Thyroid gland (tissue), 4 donors: ENCODE measurements around the gene DPYSL3. TPM values are rescaled to one million over a fixed set of nuclear protein-coding genes. Genes with fewer than 3 reads are reported as not detected.

ENCODE experiments used
- DNase-seq, 2 donors: peaks; one replicate each; pipeline ENCODE4 v3.0.0-alpha.2; 2019
- H3K27ac ChIP-seq, 3 donors: fragments of 200-600 bp; sonication (generic); 1 replicate in 2 of 3; 2 replicates in 1 of 3; pipeline ENCODE4 v1.5.1; 2016 to 2019; ENCODE audit warnings: mild to moderate bottlenecking in 1 of 3, moderate library complexity in 1 of 3
- H3K27me3 ChIP-seq: fragments of 200-600 bp; sonication (generic); one replicate; pipeline ENCODE4 v1.5.1; 2019
- H3K36me3 ChIP-seq, 2 donors: fragments of 200-600 bp; sonication (generic); one replicate each; pipeline ENCODE4 v1.5.1; 2016 to 2019
- H3K4me1 ChIP-seq, 2 donors: fragments of 200-600 bp; sonication (generic); one replicate each; pipeline ENCODE4 v1.5.1; 2017 to 2019
- H3K4me3 ChIP-seq, 3 donors: fragments of 200-600 bp; sonication (generic); replicated peaks in 1 of 3; 1 replicate in 2 of 3; 2 replicates in 1 of 3; pipeline ENCODE4 v1.5.1; 2016; ENCODE audit warnings: mild to moderate bottlenecking in 1 of 3
- H3K9me3 ChIP-seq: fragments of 200-600 bp; sonication (generic); one replicate; pipeline ENCODE4 v1.5.1; 2017
- POLR2A ChIP-seq, 2 donors: fragments of 450-650 bp; IDR thresholded peaks; one replicate each; pipeline ENCODE4 v1.6.1; 2017; ENCODE audit warnings: antibody characterized with exemption in 2 of 2, mild to moderate bottlenecking in 2 of 2, moderate library complexity in 1 of 2
- WGBS, 2 donors: methylation state at CpG; one replicate each; pipeline ENCODE4 v1.1.5; 2017; 5-methylcytosine and 5-hydroxymethylcytosine counted together
- intact Hi-C: fragments of 100-400 bp; cut with DNase I; formaldehyde crosslinking; loops from one replicate; pipeline ENCODE4 v1.15.1; 2023
- total RNA-seq, 4 donors: library from RNA; depleted of rRNA; stranded (reverse); fragments of >200 nt; gene quantifications; one replicate each; pipeline ENCODE4 v1.2.3, GENCODE V29; 2016
- TF ChIP-seq, protein P1 (sequence below), 6 experiments: fragments of 200-600 bp in 3 of 6; fragments of 450-650 bp in 3 of 6; sonication (generic) in 3 of 6; IDR thresholded peaks; one replicate each; pipeline ENCODE4 v1.5.1; 2016 to 2019; ENCODE audit warnings: antibody characterized with exemption in 6 of 6, mild to moderate bottlenecking in 2 of 6, inconsistent platforms in 1 of 6, moderate library complexity in 1 of 6

DPYSL3 gene
- total RNA-seq, 4 donors from 2014 or later: 23.7 to 43.1 (median 28.0) TPM

DNA sequence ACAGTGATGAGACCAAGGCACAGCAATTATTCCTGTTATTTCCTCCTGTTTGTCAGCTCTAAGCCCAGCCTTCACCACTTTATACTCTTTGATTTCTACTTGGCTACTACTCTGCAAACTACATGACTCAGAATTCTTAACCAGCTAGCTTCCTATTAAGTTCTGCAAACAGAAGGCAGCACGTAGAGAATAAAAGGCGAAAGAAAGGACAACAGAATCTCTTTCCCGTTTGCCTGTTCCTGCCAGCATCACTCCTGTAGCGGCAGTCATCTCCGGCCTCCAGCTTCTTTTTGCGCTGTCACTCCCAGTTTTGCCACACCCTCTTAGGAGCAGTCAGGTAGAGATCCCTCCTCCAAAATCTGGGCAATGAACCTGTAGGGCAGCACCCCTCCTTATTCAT, 29.9 kb downstream of the DPYSL3 start:
- H3K36me3 ChIP-seq: no peaks in the 10 kb centered on the region
- TF ChIP-seq, protein P1, sequence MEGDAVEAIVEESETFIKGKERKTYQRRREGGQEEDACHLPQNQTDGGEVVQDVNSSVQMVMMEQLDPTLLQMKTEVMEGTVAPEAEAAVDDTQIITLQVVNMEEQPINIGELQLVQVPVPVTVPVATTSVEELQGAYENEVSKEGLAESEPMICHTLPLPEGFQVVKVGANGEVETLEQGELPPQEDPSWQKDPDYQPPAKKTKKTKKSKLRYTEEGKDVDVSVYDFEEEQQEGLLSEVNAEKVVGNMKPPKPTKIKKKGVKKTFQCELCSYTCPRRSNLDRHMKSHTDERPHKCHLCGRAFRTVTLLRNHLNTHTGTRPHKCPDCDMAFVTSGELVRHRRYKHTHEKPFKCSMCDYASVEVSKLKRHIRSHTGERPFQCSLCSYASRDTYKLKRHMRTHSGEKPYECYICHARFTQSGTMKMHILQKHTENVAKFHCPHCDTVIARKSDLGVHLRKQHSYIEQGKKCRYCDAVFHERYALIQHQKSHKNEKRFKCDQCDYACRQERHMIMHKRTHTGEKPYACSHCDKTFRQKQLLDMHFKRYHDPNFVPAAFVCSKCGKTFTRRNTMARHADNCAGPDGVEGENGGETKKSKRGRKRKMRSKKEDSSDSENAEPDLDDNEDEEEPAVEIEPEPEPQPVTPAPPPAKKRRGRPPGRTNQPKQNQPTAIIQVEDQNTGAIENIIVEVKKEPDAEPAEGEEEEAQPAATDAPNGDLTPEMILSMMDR (IDR thresholded peaks at IDR 0.05): no peak
- H3K4me1 ChIP-seq: peaks cover 18 to 26% of the 10 kb centered on the region in 2 donors
- intact Hi-C loops: no loop called here
- DNase-seq: no peak
- no peak overlapping the region for H3K27ac ChIP-seq
- WGBS, 2 donors: 73 to 75% methylated on average over 6 of the region's 6 CpGs
- H3K27me3 ChIP-seq: no peaks in the 10 kb centered on the region
- no peak overlapping the region for H3K4me3 ChIP-seq
- H3K9me3 ChIP-seq: no peaks in the 10 kb centered on the region

GRCh38 chr5:147479444-147479843, 30.4 kb downstream of the DPYSL3 start:
- Histone ChIP-seq H3K4me1 (peaks cover 18 to 25% of the 10 kb centered on the region in 2 donors), H3K4me3 (no peak overlapping the region), H3K9me3 (no peaks in the 10 kb centered on the region), H3K27ac (no peak overlapping the region), H3K36me3 (no peaks in the 10 kb centered on the region), H3K27me3 (no peaks in the 10 kb centered on the region)
- intact Hi-C loops: no loop called here
- no peak for DNase-seq
- TF ChIP-seq, protein P1 (IDR thresholded peaks at IDR 0.05): no peak
- no peak for TF ChIP-seq POLR2A (IDR thresholded peaks at IDR 0.05)

DNA sequence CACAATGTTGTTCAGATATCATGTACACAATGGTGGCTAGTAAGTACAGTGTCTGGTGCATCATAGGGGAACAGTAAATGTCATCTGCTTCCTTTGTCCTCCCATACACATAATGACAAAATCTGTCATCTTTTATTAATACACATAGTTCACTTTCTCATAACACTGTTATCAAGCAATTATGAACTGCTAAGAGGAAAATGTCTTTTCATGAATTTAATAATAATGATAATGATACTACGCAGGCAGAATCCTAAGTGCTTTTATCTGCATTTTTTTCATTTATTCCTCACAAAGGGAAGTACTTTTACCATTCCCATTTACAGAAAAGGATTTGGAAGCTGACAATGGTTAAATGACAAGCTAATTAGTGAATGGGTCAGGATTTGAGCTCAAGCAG, 35.7 kb downstream of the DPYSL3 start:
- Histone ChIP-seq H3K4me3 (no peak overlapping the region), H3K27me3 (no peaks in the 10 kb centered on the region), H3K9me3 (no peaks in the 10 kb centered on the region), H3K4me1 (peaks cover 0 to 7% of the 10 kb centered on the region in 2 donors), H3K36me3 (no peaks in the 10 kb centered on the region), H3K27ac (no peak overlapping the region)
- TF ChIP-seq POLR2A (IDR thresholded peaks at IDR 0.05): no peak
- TF ChIP-seq, protein P1 (IDR thresholded peaks at IDR 0.05): no peak
- WGBS, 2 donors: 92 to 96% methylated on average over 1 of the region's 1 CpG
- no peak for DNase-seq
- intact Hi-C loops: no loop called here

DNA sequence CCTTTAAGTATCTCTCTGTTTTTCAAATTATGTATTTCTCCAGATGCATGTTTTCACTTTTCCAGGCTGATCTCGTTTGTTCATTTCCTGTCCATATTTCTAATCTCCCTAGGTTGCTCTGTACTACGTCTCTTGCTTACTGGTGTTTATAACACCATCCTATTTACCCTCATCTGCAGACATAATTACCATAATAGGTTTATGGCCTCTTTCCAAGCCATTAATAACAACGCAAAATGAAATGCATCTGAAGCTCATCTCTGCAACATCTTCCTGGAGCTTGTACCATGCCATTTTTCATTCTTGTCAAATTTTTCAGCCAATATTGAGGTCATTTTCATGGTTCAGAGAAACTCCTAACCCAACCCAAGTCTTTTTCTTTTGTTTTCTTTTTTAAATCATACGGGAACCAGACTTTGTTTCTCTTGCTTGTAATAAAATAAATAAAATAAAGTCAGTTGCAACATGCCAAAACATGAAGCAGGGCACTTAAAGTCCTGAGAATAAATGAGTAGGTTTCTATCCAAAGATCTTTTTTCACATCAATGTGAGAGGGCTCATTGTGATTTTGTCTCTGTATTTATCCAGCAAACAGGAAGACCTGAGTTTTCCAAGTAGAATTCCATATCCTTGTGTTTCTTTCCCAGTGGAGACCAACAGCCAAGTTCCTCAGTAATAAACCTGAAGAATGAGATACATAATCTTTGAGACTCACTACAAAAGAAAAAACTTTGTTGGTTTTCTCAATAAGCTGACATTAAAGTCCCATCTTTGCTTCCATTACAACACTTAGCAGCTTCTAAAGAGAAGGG, 37.0 kb downstream of the DPYSL3 start:
- intact Hi-C loops: no loop called here
- Histone ChIP-seq H3K4me3 (no peak overlapping the region), H3K9me3 (no peaks in the 10 kb centered on the region), H3K4me1 (peaks cover 0 to 7% of the 10 kb centered on the region in 2 donors), H3K36me3 (no peaks in the 10 kb centered on the region), H3K27ac (no peak overlapping the region), H3K27me3 (no peaks in the 10 kb centered on the region)
- whole genome bisulfite sequencing, 2 donors: 56 to 65% methylated on average over 4 of the region's 4 CpGs
- DNase-seq: no peak
- no peak for TF ChIP-seq POLR2A (IDR thresholded peaks at IDR 0.05)
- TF ChIP-seq, protein P1 (IDR thresholded peaks at IDR 0.05): no peak

GRCh38 chr5:147467973-147468508, 41.8 kb downstream of the DPYSL3 start:
- Histone ChIP-seq H3K36me3 (no peaks in the 10 kb centered on the region), H3K27me3 (no peaks in the 10 kb centered on the region), H3K4me1 (peaks cover 0 to 6% of the 10 kb centered on the region in 2 donors), H3K4me3 (no peak overlapping the region), H3K9me3 (no peaks in the 10 kb centered on the region), H3K27ac (no peak overlapping the region)
- no peak for DNase-seq
- intact Hi-C loops: no loop called here
- TF ChIP-seq POLR2A (IDR thresholded peaks at IDR 0.05): no peak
- TF ChIP-seq, protein P1 (IDR thresholded peaks at IDR 0.05): no peak
- 89 to 100% methylated on average over 1 of the region's 1 CpG for WGBS, 2 donors
